GM18858 (cell line): ENCODE data around the gene DGCR2.
"Not testable (repeated sequence)": the region's sequence is repeated elsewhere in the genome, so short reads cannot be mapped to it uniquely, and the experiment has no call there.

Source experiments
- ATAC-seq: cut with Tn5 transposase; IDR thresholded peaks from one replicate; pipeline ENCODE4 v1.9.1; 2021; ENCODE audit not compliant: unreplicated experiment

DGCR2 gene

GRCh38 chr22:19084126-19084525 lies 38.1 kb downstream of the DGCR2 start:
- not testable (repeated sequence) for ATAC-seq

- no peak for ATAC-seq
These were observed 39.4 kb downstream of the DGCR2 start for GRCh38 chr22:19082793-19083192.

- no peak for ATAC-seq
These were observed 40.1 kb downstream of the DGCR2 start for GRCh38 chr22:19082101-19082500.

- ATAC-seq: no peak
These were observed 40.9 kb downstream of the DGCR2 start for GRCh38 chr22:19081351-19081750.

- no peak for ATAC-seq
These were observed 41.4 kb downstream of the DGCR2 start for GRCh38 chr22:19080853-19081252.

GRCh38 chr22:19079691-19080090 lies 42.5 kb downstream of the DGCR2 start:
- no peak for ATAC-seq

- no peak for ATAC-seq
These were observed 46.8 kb downstream of the DGCR2 start for GRCh38 chr22:19075404-19075803.

GRCh38 chr22:19072853-19073252 lies 49.4 kb downstream of the DGCR2 start:
- ATAC-seq: not testable (repeated sequence)

- no peak for ATAC-seq
These were observed 51.6 kb downstream of the DGCR2 start for GRCh38 chr22:19070397-19071169.

- no peak for ATAC-seq
These were observed 52.8 kb downstream of the DGCR2 start for GRCh38 chr22:19069451-19069850.

GRCh38 chr22:19068784-19069271 lies 53.4 kb downstream of the DGCR2 start:
- no peak for ATAC-seq

- ATAC-seq: no peak
These were observed 54.4 kb downstream of the DGCR2 start for GRCh38 chr22:19067696-19068348.

GRCh38 chr22:19066531-19067271 lies 55.5 kb downstream of the DGCR2 start:
- ATAC-seq: no peak

GRCh38 chr22:19065929-19066328 lies 56.3 kb downstream of the DGCR2 start:
- ATAC-seq: no peak

- no peak for ATAC-seq
These were observed 56.8 kb downstream of the DGCR2 start for GRCh38 chr22:19065298-19065859.

- ATAC-seq: no peak
These were observed 57.7 kb downstream of the DGCR2 start for GRCh38 chr22:19064354-19065054.

GRCh38 chr22:19063581-19064353 lies 58.4 kb downstream of the DGCR2 start:
- ATAC-seq: no peak

- no peak for ATAC-seq
These were observed 59.3 kb downstream of the DGCR2 start for GRCh38 chr22:19062943-19063308.

GRCh38 chr22:19062139-19062942 lies 59.9 kb downstream of the DGCR2 start:
- ATAC-seq: no peak
